Putamen (tissue), 1 donor: ENCODE measurements around the gene RRAS2.

Experiments
- DNase-seq: peaks from one replicate; pipeline ENCODE4 v3.0.0-alpha.2; 2016; ENCODE audit warnings: low spot score

Gene RRAS2

GRCh38 chr11:14336507-14337503 is 22.2 kb downstream of the RRAS2 start:
- no peak for DNase-seq

- DNase-seq, result no peak
Observed at GRCh38 chr11:14335712-14336111, 23.3 kb downstream of the RRAS2 start.

- DNase-seq, result no peak
Observed at GRCh38 chr11:14334893-14335292, 24.1 kb downstream of the RRAS2 start.

GRCh38 chr11:14334192-14334591 is 24.8 kb downstream of the RRAS2 start:
- DNase-seq, result no peak

GRCh38 chr11:14331476-14332136 is 27.4 kb downstream of the RRAS2 start:
- DNase-seq, result no peak

GRCh38 chr11:14330881-14331280 is 28.1 kb downstream of the RRAS2 start:
- no peak for DNase-seq

GRCh38 chr11:14329702-14330101 is 29.3 kb downstream of the RRAS2 start:
- no peak for DNase-seq

GRCh38 chr11:14327116-14327515 is 31.9 kb downstream of the RRAS2 start:
- no peak for DNase-seq

GRCh38 chr11:14323118-14323676 is 35.8 kb downstream of the RRAS2 start:
- no peak for DNase-seq

- no peak for DNase-seq
Observed at GRCh38 chr11:14322510-14322909, 36.5 kb downstream of the RRAS2 start.

GRCh38 chr11:14320020-14320419 is 39.0 kb downstream of the RRAS2 start:
- no peak for DNase-seq

- no peak for DNase-seq
Observed at GRCh38 chr11:14318581-14318981, 40.4 kb downstream of the RRAS2 start.

- no peak for DNase-seq
Observed at GRCh38 chr11:14317659-14318325, 41.2 kb downstream of the RRAS2 start.

GRCh38 chr11:14315130-14315529 is 43.9 kb downstream of the RRAS2 start:
- no peak for DNase-seq

- DNase-seq, result no peak
Observed at GRCh38 chr11:14314127-14314526, 44.9 kb downstream of the RRAS2 start.

- DNase-seq, result no peak
Observed at GRCh38 chr11:14312736-14313438, 46.1 kb downstream of the RRAS2 start.

GRCh38 chr11:14310679-14311078 is 48.3 kb downstream of the RRAS2 start:
- no peak for DNase-seq

- DNase-seq, result no peak
Observed at GRCh38 chr11:14309425-14310192, 49.4 kb downstream of the RRAS2 start.

- no peak for DNase-seq
Observed at GRCh38 chr11:14308897-14309387, 50.0 kb downstream of the RRAS2 start.

- no peak for DNase-seq
Observed at GRCh38 chr11:14308114-14308896, 50.7 kb downstream of the RRAS2 start.
